Cerebellar cortex (tissue), 1 donor: ENCODE results near the gene EGFL8.
"Not testable (repeated sequence)": the region's sequence is repeated elsewhere in the genome, so short reads cannot be mapped to it uniquely, and the experiment has no call there.

Experiments
- DNase-seq: peaks from one replicate; pipeline ENCODE4 v3.0.0-alpha.2; 2015; ENCODE audit warnings: low spot score

Gene EGFL8

GRCh38 chr6:32195902-32196681 is 31.7 kb downstream of the EGFL8 start:
- peak; percentile 73 for DNase-seq

GRCh38 chr6:32196682-32197616 is 32.6 kb downstream of the EGFL8 start:
- no peak for DNase-seq

GRCh38 chr6:32198345-32198696 is 33.9 kb downstream of the EGFL8 start:
- DNase-seq = no peak

DNA sequence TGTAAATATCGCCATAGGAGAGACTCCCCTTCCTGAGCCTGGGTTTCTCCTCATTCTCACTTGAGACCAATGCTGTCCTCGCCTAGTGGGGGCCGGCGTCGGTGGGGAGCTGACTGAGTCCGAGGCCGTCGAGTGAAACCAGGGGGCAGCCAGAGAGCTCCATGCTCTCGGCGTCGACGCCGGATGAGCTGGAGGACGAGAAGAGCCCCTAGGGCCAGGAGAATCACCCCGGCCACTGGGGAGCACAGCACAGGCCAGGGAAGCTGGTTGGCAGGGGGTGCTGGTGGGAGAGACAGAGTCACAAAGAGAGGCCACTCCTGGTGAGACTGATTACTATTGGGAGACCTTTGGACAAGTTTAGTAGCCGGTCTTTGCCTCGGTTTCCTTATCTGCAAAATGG is 34.5 kb downstream of the EGFL8 start:
- DNase-seq = no peak

DNA sequence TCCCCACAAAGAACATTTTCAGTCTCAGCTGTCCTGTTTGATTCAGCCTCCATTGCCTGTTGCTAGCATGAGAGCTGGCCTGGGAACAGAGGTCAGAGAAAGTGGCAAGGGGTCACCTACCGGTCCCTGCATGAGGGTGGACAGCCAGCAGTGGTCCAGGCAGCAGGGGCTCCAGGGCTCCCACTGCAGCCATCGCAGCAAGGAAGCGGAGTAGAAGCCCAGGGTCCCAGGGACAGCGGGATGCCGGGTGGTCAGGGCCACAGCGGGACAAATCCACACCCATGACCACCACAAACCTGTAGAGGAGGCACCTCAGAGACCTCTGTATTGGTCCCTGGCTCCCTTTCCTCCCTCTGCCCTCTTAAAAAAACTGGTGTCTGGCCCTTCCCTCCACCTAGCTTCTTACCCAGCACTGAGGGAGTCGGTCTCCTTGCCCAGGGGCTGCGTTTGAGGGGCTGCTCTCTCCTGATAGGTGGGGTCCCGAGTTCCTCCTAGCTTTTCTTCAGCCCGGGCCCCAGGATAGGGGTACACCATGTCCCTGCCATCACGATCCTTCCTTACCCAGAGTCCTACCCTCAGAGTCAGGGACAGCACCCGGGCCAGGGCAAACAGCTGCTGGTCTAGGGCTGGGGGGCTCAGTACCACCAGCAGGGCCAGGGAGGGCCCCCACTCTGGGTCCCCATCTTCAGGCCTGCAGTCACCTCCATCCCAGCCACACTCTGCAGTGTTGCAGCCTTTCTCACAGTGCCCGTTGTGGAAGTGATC is 36.5 kb downstream of the EGFL8 start:
- no peak for DNase-seq

DNA sequence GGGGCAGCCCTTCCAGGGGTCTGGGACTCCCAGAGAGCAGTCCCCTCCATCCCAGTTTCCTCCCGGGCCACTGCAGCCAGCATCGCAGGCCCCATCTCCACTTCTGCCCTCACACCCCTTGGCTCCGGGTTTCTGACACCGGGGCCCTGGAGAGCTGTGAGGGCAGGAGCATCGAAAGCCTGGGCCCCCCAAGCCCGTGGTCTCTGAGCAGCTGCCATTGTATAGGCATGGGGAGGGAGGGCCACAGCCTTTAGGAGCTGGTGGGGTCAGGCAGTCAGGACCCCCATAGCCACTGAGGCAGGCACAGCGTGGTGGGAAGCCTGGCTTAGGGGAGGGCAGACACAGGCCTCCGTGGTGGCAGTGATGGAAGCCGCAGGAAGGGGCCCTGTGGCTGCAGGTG is 37.8 kb downstream of the EGFL8 start:
- no peak for DNase-seq

- DNase-seq = no peak
Measured at GRCh38 chr6:32203426-32204267, 39.3 kb downstream of the EGFL8 start.

DNA sequence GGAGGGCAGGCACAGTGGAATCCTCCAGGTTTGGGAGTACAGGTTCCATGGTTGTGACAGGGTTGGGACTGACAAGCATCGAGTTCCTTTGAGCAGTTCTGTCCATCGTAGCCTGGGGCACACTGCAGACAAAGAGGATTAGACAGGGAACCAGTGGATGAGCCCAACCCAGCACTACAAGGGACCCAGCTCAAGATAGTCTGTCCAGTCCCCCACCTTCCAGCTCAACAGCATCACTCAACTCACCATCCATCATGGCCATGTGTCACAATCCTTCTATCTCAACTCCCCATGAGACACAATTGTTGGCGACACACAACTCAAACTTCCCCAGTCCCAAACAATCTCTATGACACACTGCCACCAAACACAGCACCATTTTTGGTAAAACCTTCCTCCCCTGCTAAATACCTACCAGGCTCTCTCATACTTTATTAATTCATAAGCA is 39.9 kb downstream of the EGFL8 start:
- no peak for DNase-seq

- DNase-seq = no peak
Measured at GRCh38 chr6:32208996-32209395, 44.6 kb downstream of the EGFL8 start.

GRCh38 chr6:32210191-32210601 is 45.8 kb downstream of the EGFL8 start:
- no peak for DNase-seq

DNA sequence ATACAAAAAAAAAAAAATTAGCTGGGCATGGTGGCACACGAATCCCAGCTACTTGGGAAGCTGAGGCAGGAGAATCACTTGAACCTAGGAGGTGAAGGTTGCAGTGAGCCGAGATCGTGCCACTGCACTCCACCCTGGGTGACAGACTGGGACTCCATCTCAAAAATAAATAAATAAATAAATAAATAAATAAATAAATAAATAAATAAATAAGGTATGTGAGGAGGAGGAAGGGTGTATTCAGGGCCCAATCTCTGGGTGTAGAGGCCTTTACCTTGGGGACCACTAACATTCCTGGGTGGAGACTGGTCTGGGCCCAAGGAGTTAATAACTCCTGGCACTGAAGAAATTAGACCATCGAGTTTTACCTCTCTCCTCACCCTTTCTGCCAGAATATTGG is 47.0 kb downstream of the EGFL8 start:
- DNase-seq = not testable (repeated sequence)

DNA sequence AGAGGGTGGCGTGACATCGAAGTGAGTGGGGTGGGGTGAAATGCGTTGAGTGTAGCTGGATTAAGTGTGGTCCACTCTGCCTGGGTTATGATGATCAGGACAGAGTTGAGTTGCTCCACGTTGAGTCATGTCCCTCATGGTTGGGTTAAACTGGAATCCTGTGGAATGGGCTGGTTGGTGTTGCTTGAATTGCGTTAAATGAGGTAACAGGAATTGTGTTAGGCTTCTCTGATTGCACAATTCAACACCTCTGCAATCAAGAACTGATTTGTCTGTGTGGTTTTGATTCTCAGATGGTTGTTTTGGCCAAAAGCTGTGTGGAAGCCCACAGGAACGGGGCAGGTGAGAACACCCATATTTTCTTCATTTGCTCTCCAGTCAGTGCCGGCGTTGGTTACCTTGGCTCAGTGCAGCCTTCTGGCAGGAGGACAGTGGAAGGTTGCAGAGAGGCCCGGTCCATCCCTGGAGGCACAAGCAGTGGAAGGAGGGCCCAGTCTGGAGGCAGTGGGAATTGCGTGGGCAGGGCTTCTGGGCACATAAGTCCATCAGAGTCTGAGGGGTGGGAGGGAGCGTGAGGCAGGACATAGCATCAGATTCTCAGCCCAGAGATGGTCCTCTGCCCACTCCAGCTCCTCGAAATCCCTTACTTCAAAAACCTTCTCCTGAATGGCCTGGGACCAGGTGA is 47.8 kb downstream of the EGFL8 start:
- DNase-seq = no peak

DNA sequence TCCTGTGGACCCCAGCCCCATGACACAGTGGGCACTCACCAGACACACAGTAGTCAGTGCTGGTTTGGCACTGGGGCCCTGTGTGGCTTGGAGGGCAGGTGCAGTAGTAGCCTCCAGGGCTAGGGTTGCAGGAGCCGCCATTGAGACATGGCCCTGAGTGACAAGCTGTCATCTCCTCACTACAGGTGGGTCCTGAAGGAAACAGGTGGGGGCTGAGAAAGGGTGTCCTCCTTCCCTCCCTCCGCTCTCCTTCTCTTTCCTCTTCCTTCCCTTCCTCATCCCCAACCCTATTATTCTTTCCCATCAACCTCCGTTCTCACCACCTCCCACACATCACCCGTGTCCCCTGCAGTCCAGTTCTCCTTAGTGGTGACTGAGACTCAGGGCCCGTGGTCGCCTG is 49.3 kb downstream of the EGFL8 start:
- DNase-seq = no peak

DNA sequence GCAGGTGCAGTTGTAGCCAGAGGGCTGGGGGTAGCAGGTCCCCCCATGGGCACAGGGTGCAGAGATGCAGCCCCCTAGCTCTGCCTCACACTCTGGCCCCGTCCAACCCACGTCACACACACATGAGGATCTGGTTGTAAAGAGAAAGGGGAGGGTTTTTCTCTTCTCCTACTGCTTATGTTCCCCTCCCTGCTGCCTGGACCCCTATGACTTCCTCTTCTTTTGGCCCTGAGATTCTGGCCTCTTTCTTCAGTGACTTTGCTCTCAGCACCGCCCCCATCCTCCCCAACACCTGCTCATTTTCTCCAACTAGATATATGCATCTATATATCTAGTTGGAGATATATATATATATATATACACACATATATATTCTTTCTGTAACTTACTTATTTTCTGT is 49.7 kb downstream of the EGFL8 start:
- DNase-seq = no peak

GRCh38 chr6:32215617-32216016 is 51.2 kb downstream of the EGFL8 start:
- DNase-seq = no peak

GRCh38 chr6:32216285-32216684 is 51.9 kb downstream of the EGFL8 start:
- DNase-seq = no peak

DNA sequence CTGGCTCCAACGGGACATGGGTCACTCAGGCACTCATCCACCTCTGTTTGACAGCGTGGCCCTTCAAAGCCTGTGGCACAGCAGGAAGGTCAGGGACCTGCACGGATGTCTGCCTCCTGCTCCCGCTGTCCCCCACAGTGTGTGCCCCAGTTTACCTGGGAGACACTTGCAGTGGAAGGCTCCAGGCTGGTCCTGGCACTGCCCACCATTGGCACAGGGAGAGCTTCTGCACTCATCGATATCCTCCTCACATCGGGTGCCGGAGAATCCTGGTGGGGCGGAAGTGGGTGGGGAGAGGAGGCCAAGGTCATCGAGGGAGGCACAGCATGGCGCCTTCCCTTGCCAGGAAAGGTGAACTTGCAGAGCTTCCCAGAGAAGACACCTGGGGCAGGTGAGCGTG is 52.6 kb downstream of the EGFL8 start:
- no peak for DNase-seq
